Cardiac ventricle fibroblast (primary cell): ENCODE measurements around the gene SYCN. TPM values are rescaled to one million over a fixed set of nuclear protein-coding genes. Genes with fewer than 3 reads are reported as not detected.

Experiments
- total RNA-seq: library from RNA; depleted of rRNA; stranded (reverse); fragments of >200 nt; gene quantifications from 2 replicates; pipeline ENCODE4 v1.2.3, GENCODE V29; 2015

The SYCN gene
- total RNA-seq, result not detected in 2 replicates

GRCh38 chr19:39203372-39204341, at the start of gene SYCN:
Gene SYCN, minus strand, starts transcription at chr19:39204263. Its CDS starts 9 bp downstream, at chr19:39204254.

GRCh38 chr19:39248806-39249205, 44.7 kb upstream of the SYCN start, which contains the start of gene IFNL4:
Gene IFNL4, minus strand, starts transcription at chr19:39248856.

GRCh38 chr19:39244410-39245100, 40.5 kb upstream of the SYCN start, which contains the start of gene IFNL3:
Gene IFNL3, minus strand, starts transcription at chr19:39245006. Its CDS starts 39 bp downstream, at chr19:39244967.

GRCh38 chr19:39196860-39197562, 7.1 kb downstream of the SYCN start, which contains the start of gene NCCRP1:
Gene NCCRP1, plus strand, starts transcription at chr19:39196964. Its CDS starts 19 bp downstream, at chr19:39196983.

Other genes starting within 250 kb of the SYCN start
- 35.4 and 36.2 TPM in 2 replicates for gene FBXO17, start 228.5 kb downstream of the SYCN start, total RNA-seq
- 1.6 and 7.0 TPM in 2 replicates for gene FBXO27, start 171.7 kb downstream of the SYCN start, total RNA-seq
- not detected in 2 replicates for gene ACP7, start 119.9 kb downstream of the SYCN start, total RNA-seq
- 6.9 and 12.2 TPM in 2 replicates for gene PAK4, start 78.5 kb downstream of the SYCN start, total RNA-seq
- gene NCCRP1, start 7.3 kb downstream of the SYCN start, total RNA-seq, result not detected in 2 replicates
- not detected in 2 replicates for gene IFNL3, start 40.7 kb upstream of the SYCN start, total RNA-seq
- gene IFNL4, start 44.6 kb upstream of the SYCN start, total RNA-seq, result not detected in 2 replicates
- gene IFNL2, start 64.1 kb upstream of the SYCN start, total RNA-seq, result not detected in 2 replicates
- not detected in 2 replicates for gene IFNL1, start 92.1 kb upstream of the SYCN start, total RNA-seq
- gene LRFN1, start 116.6 kb upstream of the SYCN start, total RNA-seq, result 0.62 and 0.78 TPM in 2 replicates
- 1.3 and 1.9 TPM in 2 replicates for gene GMFG, start 131.8 kb upstream of the SYCN start, total RNA-seq
- 60.0 and 68.8 TPM in 2 replicates for gene SAMD4B, start 138.2 kb upstream of the SYCN start, total RNA-seq
- 30.0 and 43.1 TPM in 2 replicates for gene PAF1, start 186.8 kb upstream of the SYCN start, total RNA-seq
- 23.6 and 42.9 TPM in 2 replicates for gene MED29, start 187.1 kb upstream of the SYCN start, total RNA-seq
- gene ZFP36, start 202.6 kb upstream of the SYCN start, total RNA-seq, result 61.9 and 72.9 TPM in 2 replicates
- 21.7 and 31.7 TPM in 2 replicates for gene PLEKHG2, start 208.4 kb upstream of the SYCN start, total RNA-seq
- gene RPS16, start 231.7 kb upstream of the SYCN start, total RNA-seq, result 979 and 1,035 TPM in 2 replicates
- gene SUPT5H, start 241.3 kb upstream of the SYCN start, total RNA-seq, result 75.4 and 89.8 TPM in 2 replicates